ENCODE results near the gene THUMPD3. TPM values are rescaled to one million over a fixed set of nuclear protein-coding genes. Genes with fewer than 3 reads are reported as not detected.

The THUMPD3 gene
- total and polyA plus RNA-seq, 2 of the 13 experiments (the other 11 are each of a cell fraction or from before 2014, with no cell fraction given), result 31.2 to 44.1 TPM

GRCh38 chr3:9396632-9397331, 33.9 kb downstream of the THUMPD3 start (continued):
- TF ChIP-seq ZNF770 (CRISPR knock-in tag; IDR thresholded peaks at IDR 0.05) (no peak), CAMTA2 (CRISPR knock-in tag; IDR thresholded peaks at IDR 0.05; ENCODE audit: borderline replicate concordance) (no peak), ZBTB4 (CRISPR knock-in tag; IDR thresholded peaks at IDR 0.05; ENCODE audit: borderline replicate concordance) (no peak; the same call in 1 of the 2 replicates), PBX2 (CRISPR knock-in tag; IDR thresholded peaks at IDR 0.05) (peak; percentile 92), MAF1 (CRISPR knock-in tag; IDR thresholded peaks at IDR 0.05; ENCODE audit: borderline replicate concordance) (no peak), KDM5A (IDR thresholded peaks at IDR 0.05; ENCODE audit: borderline replicate concordance, low read length) (peak; percentile 39; the same call in 1 of the 2 replicates), CTCF (CRISPR knock-in tag; IDR thresholded peaks at IDR 0.05) (0 out of 2 replicates have a peak, but pooled peaks have one; percentile 4), SMARCC2 (IDR thresholded peaks at IDR 0.05) (no peak), TGIF2 (CRISPR knock-in tag; IDR thresholded peaks at IDR 0.05) (no peak), KLF9 (CRISPR knock-in tag; IDR thresholded peaks at IDR 0.05; ENCODE audit: low read depth) (0 out of 2 replicates have a peak, but pooled peaks have one; percentile 40), ZNF33B (CRISPR knock-in tag; IDR thresholded peaks at IDR 0.05) (no peak; the same call in 1 of the 2 replicates), TOE1 (CRISPR knock-in tag; IDR thresholded peaks at IDR 0.05) (no peak), ELK4 (CRISPR knock-in tag; IDR thresholded peaks at IDR 0.05; ENCODE audit: borderline replicate concordance) (no peak), TEAD2 (CRISPR knock-in tag; IDR thresholded peaks at IDR 0.05) (no peak), EHMT2 (IDR thresholded peaks at IDR 0.05; ENCODE audit: borderline replicate concordance, low read depth, low read length) (no peak), HMGXB4 (CRISPR knock-in tag; IDR thresholded peaks at IDR 0.05; ENCODE audit: borderline replicate concordance in 1 of 2, low read depth in 1 of 2) (peak in 1 of 2 experiments; percentile 66; a peak in 3 of 4 replicates)

All from HepG2 (cell line).